Measurements from ENCODE around the gene SLC39A10. TPM values are rescaled to one million over a fixed set of nuclear protein-coding genes. Genes with fewer than 3 reads are reported as not detected.

SLC39A10 gene
- total and polyA plus RNA-seq, 10 of the 15 experiments (the other 5 are each of a cell fraction or from before 2014, with no cell fraction given) = 2.0 to 23.6 (median 7.9) TPM

GRCh38 chr2:195656161-195656858, 716 bp upstream of the SLC39A10 start (continued):
- no peak for TF ChIP-seq KLF5 (IDR thresholded peaks at IDR 0.05; ENCODE audit: partially characterized antibody)
- TF ChIP-seq GATAD2B (conservative IDR thresholded peaks at IDR 0.05; ENCODE audit: low read depth) = peak; percentile 29; the same call in 1 of the 2 replicates
- no peak for TF ChIP-seq ATF7 (IDR thresholded peaks at IDR 0.05; ENCODE audit: low read depth)
- no peak for TF ChIP-seq MXI1 (IDR thresholded peaks at IDR 0.05; ENCODE audit: low read depth, low read length)
- TF ChIP-seq IRF4 (IDR thresholded peaks at IDR 0.05; ENCODE audit: low read depth, low read length) = no peak
- TF ChIP-seq, protein P1, sequence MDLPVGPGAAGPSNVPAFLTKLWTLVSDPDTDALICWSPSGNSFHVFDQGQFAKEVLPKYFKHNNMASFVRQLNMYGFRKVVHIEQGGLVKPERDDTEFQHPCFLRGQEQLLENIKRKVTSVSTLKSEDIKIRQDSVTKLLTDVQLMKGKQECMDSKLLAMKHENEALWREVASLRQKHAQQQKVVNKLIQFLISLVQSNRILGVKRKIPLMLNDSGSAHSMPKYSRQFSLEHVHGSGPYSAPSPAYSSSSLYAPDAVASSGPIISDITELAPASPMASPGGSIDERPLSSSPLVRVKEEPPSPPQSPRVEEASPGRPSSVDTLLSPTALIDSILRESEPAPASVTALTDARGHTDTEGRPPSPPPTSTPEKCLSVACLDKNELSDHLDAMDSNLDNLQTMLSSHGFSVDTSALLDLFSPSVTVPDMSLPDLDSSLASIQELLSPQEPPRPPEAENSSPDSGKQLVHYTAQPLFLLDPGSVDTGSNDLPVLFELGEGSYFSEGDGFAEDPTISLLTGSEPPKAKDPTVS (IDR thresholded peaks at IDR 0.05; ENCODE audit: low read depth, low read length) = no peak
- no peak for TF ChIP-seq EZH2 (IDR thresholded peaks at IDR 0.05; ENCODE audit: borderline replicate concordance, control insufficient read depth, low read depth, low read length)
- no peak for TF ChIP-seq SUPT20H (IDR thresholded peaks at IDR 0.05; ENCODE audit: borderline replicate concordance, control insufficient read depth, low read depth, low read length)
- TF ChIP-seq CHD1 (IDR thresholded peaks at IDR 0.05; ENCODE audit: low read depth, low read length) = no peak
- no peak for TF ChIP-seq TCF12 (IDR thresholded peaks at IDR 0.05; ENCODE audit: low read depth, low read length)
- TF ChIP-seq, protein P2, sequence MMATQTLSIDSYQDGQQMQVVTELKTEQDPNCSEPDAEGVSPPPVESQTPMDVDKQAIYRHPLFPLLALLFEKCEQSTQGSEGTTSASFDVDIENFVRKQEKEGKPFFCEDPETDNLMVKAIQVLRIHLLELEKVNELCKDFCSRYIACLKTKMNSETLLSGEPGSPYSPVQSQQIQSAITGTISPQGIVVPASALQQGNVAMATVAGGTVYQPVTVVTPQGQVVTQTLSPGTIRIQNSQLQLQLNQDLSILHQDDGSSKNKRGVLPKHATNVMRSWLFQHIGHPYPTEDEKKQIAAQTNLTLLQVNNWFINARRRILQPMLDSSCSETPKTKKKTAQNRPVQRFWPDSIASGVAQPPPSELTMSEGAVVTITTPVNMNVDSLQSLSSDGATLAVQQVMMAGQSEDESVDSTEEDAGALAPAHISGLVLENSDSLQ (IDR thresholded peaks at IDR 0.05) = no peak
- no peak for TF ChIP-seq YY1 (IDR thresholded peaks at IDR 0.05; ENCODE audit: low read depth, low read length)
- TF ChIP-seq NFIC (IDR thresholded peaks at IDR 0.05; ENCODE audit: low read depth, low read length) = no peak
- no peak for TF ChIP-seq SMC3 (IDR thresholded peaks at IDR 0.05; ENCODE audit: borderline replicate concordance, low read length)
- no peak for TF ChIP-seq SPI1 (IDR thresholded peaks at IDR 0.05; ENCODE audit: borderline replicate concordance, insufficient read depth, low read depth, low read length)

Data from GM12878 (cell line).